Activated CD8-positive, alpha-beta memory T cell treated with anti-CD3 and anti-CD28 coated beads, Interleukin-2, amount 50 U/mL, for 4 hours (primary cell): ENCODE data around the gene DRD2.

ENCODE experiments used
- DNase-seq: peaks from one replicate; pipeline ENCODE4 v3.0.0-alpha.2; 2020

Gene DRD2

GRCh38 chr11:113363406-113363805 is 111.8 kb downstream of the DRD2 start:
- no peak for DNase-seq
